GM13976 (cell line): ENCODE results near the gene MICU1.
"Not testable (repeated sequence)": the region's sequence is repeated elsewhere in the genome, so short reads cannot be mapped to it uniquely, and the experiment has no call there.

ENCODE experiments used
- DNase-seq: peaks from one replicate; pipeline ENCODE4 v3.0.0; 2012; ENCODE audit warnings: low spot score
- CTCF ChIP-seq: IDR thresholded peaks from 2 replicates; pipeline ENCODE4 v1.5.1; 2012; ENCODE audit warnings: borderline replicate concordance, mild to moderate bottlenecking; ENCODE audit not compliant: insufficient read depth; ENCODE audit errors: extremely low read depth, missing control alignments, control extremely low read depth
- in situ Hi-C: fragments of 300-500 bp; cut with MboI; formaldehyde crosslinking; loops from one replicate; pipeline ENCODE4 v1.12.0; 2022; ENCODE audit warnings: low sequenced_read_pairs, mixed read lengths, inconsistent platforms; ENCODE audit not compliant: unreplicated experiment

MICU1 gene

DNA sequence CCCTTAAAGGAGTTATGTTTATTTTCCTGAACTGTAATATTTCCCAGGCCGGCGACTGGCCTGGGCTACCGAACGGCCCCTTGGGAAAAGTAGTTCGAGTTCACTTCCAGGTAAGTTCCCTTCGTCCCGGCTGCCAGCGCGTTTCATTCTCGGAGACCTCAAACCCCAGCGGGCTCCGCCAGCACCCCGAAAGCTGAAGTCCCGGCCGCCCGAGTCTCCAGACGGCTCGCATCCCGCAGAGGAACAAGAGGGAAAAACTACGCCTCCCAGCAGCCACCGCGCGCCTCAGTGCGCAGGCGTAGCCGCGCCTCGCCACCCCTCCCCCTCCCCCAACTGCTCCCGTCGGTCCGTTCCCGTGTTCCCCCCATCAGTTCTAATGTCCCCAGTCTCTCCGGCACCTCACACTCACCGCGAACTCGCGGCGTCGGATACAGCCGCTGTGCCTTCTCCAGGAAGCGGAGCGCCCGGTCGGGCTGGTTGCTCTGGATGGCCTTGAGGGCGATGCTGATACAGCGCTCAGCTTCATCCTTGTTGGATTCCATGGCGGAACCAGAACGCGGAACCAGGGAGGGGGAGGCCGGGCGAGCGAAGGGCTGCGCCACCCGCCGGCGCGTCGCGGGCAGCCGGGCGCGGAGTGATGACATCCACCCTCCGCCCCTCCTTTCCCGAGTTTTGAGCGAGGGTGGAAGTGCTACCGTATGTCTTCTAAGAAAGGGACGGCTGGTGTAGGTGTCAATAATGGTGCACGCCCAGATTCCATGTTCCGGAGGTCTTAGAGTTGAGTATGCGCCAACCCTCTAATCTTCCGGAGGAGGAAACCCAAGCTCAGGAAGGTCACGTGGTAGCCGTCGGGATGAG is 271.3 kb downstream of the MICU1 start, which contains the start of gene DNAJB12:
DNAJB12 (minus strand) TSS at position 564 of the 858 bp plus-strand sequence; CDS start at position 542, 22 bp downstream.
- no peak for TF ChIP-seq CTCF
- in situ Hi-C loops: loop anchor here (25.0 kb wide), 2 partner anchors 708 to 808 kb away; partner anchors contain the start of genes ECD and FAM149B1
- peak; percentile 95 for DNase-seq

GRCh38 chr10:72353965-72354355 is 271.9 kb downstream of the MICU1 start:
- in situ Hi-C loops: loop anchor here (25.0 kb wide), 2 partner anchors 708 to 808 kb away; partner anchors contain the start of genes ECD and FAM149B1
- no peak for DNase-seq
- no peak for TF ChIP-seq CTCF

- in situ Hi-C loops: loop anchor here (25.0 kb wide), 2 partner anchors 709 to 809 kb away; partner anchors contain the start of genes ECD and FAM149B1
- TF ChIP-seq CTCF: no peak
- DNase-seq: no peak
These were observed 272.6 kb downstream of the MICU1 start for GRCh38 chr10:72353028-72353964.

DNA sequence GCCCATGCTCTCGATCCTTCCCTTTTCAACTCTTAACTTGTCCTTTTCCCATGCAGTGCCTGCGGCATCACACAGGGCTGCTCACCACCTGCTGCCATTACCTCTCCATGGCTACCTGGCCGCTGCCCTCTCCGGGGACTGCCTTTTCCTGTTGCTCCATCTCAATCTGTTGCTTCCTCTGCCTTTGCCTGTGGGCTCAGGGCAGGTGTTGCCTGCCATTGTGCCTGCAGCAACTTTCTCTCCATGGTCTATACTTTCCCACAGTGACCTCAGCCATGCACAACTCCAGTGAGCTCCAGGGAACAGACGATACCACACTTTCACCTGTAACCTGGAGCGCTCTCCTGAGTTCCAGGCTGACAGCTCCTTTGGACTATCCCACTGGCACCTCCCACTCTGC is 274.4 kb downstream of the MICU1 start:
- DNase-seq: no peak
- in situ Hi-C loops: loop anchor here (25.0 kb wide), 2 partner anchors 711 to 811 kb away; partner anchors contain the start of genes ECD and FAM149B1
- TF ChIP-seq CTCF: no peak

GRCh38 chr10:72349438-72349837 is 276.4 kb downstream of the MICU1 start:
- in situ Hi-C loops: no loop called here
- no peak for DNase-seq
- no peak for TF ChIP-seq CTCF

- no peak for TF ChIP-seq CTCF
- in situ Hi-C loops: no loop called here
- DNase-seq: no peak
These were observed 277.6 kb downstream of the MICU1 start for GRCh38 chr10:72348282-72348681.

- in situ Hi-C loops, DNase-seq: not testable (repeated sequence)
These were observed 279.8 kb downstream of the MICU1 start for GRCh38 chr10:72346117-72346516.
